T-helper 17 cell (primary cell): ENCODE data around the gene TMEM184B. TPM values are rescaled to one million over a fixed set of nuclear protein-coding genes. Genes with fewer than 3 reads are reported as not detected.

Experiments used
- ATAC-seq: fragments of 150-1000 bp; cut with Tn5 transposase; 2 replicates; pipeline ENCODE4 v1.10.0; 2021; ENCODE audit warnings: mild to moderate bottlenecking, moderate library complexity
- DNase-seq, 3 donors: peaks; one replicate each; pipeline versions ENCODE4 v3.0.0 to v3.0.0-alpha.2; 2020 to 2021
- H3K9me3 ChIP-seq: one replicate; pipeline ENCODE4 v1.7.0; 2013; ENCODE audit warnings: low read length, mild to moderate bottlenecking; ENCODE audit not compliant: control insufficient read depth, poor library complexity, severe bottlenecking
- H3K27ac Mint-ChIP-seq: one replicate; pipeline ENCODE4 v1.8.0; 2022; ENCODE audit warnings: mild to moderate bottlenecking, moderate library complexity, mixed read lengths
- H3K27me3 Mint-ChIP-seq: one replicate; pipeline ENCODE4 v1.8.0; 2022; ENCODE audit warnings: mixed read lengths
- H3K36me3 Mint-ChIP-seq: one replicate; pipeline ENCODE4 v1.8.0; 2022; ENCODE audit warnings: low read depth, mixed read lengths
- H3K4me1 Mint-ChIP-seq: one replicate; pipeline ENCODE4 v1.8.0; 2022; ENCODE audit warnings: mild to moderate bottlenecking, mixed read lengths
- H3K4me3 Mint-ChIP-seq: one replicate; pipeline ENCODE4 v1.8.0; 2022; ENCODE audit warnings: mild to moderate bottlenecking, moderate library complexity, mixed read lengths
- total RNA-seq, 4 donors: library from RNA in 2 of 4; stranded (reverse) in 2 of 4; gene quantifications; one replicate each; pipeline ENCODE4 v1.2.3 and lab custom pipeline; 2022 to 2026

The TMEM184B gene
- total RNA-seq, 2 donors from 2014 or later = 53.3 TPM

DNA sequence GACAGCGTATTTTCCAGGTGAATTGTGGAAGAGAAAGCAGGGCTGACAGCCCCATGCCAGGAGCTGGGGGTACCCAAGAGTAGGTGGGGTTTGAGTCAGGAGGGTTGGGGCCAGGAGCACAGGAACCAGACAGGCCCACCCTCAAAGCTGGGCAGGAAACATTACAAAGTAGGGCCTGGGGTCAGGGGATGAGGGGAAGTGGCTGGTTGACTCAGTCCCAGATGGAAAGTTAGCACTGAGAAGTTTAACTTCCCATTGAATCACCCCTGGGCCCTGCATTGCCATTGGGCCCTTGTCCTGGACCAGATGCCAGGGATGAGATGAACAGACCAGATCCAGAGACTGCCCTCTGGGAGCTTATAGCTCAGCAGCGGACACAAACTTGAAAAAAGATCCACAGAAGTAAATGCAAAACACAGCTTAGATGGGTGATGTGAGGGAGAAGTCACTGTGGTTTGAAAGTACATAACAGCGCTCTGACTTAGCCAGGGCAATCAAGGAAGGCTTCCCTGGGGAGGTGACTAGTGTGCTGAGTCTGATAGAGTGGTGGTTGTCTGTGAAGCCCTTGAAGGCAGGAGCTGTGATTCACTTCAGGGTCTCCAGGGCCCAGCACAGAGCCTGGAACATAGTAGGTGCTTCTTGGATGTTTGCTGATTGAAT, 68.8 kb downstream of the TMEM184B start:
- no peak for ATAC-seq
- Mint-ChIP-seq H3K36me3 (no peaks in the 10 kb centered on the region), H3K4me1 (peaks cover 31% of the 10 kb centered on the region), H3K4me3 (peak overlapping the region; percentile 41), H3K27ac (peak overlapping the region; percentile 83), H3K27me3 (no peaks in the 10 kb centered on the region)
- H3K9me3 ChIP-seq = no peaks in the 10 kb centered on the region
- no peak for DNase-seq

DNA sequence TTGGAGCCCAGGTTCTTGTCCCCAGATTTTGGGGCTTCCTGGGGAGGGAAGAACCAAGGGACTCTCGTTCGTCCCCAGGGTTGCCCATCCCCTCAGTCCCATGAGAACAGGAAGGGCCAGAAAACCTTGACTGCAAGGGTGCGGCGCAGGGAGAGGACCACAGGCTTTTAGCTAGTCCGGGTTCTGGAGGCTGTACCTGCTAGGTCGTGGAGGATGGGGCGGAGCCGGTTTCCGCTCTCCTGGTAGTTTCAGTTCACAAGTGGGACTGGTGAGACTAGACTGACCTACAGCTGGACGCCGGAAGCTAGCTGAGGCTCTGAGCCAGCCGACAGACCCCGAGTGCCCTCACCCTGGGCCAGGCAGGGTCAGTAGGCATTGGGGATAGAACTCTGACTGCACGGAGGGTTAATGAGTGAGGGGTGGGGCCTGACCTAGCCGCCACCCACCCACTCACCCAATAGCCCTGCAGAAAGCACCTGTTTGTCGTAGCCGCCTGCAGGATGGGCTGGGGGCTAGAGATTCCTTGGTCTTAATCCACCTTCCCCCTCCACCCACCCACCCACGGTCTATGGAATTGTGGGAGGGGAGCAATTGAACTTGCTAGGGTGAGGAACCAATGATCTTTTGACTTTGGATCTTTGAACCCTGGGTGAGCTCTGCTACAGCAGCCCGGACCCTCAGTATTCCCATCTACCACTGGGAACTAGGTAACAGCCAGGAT, 69.6 kb downstream of the TMEM184B start:
- H3K36me3 Mint-ChIP-seq = no peaks in the 10 kb centered on the region
- peak overlapping the region; percentile 88 for H3K4me3 Mint-ChIP-seq
- ATAC-seq (no peak), DNase-seq (no peak)
- peak overlapping the region; percentile 83 for H3K27ac Mint-ChIP-seq
- H3K4me1 Mint-ChIP-seq = peaks cover 28% of the 10 kb centered on the region
- no peaks in the 10 kb centered on the region for H3K9me3 ChIP-seq
- H3K27me3 Mint-ChIP-seq = no peaks in the 10 kb centered on the region

DNA sequence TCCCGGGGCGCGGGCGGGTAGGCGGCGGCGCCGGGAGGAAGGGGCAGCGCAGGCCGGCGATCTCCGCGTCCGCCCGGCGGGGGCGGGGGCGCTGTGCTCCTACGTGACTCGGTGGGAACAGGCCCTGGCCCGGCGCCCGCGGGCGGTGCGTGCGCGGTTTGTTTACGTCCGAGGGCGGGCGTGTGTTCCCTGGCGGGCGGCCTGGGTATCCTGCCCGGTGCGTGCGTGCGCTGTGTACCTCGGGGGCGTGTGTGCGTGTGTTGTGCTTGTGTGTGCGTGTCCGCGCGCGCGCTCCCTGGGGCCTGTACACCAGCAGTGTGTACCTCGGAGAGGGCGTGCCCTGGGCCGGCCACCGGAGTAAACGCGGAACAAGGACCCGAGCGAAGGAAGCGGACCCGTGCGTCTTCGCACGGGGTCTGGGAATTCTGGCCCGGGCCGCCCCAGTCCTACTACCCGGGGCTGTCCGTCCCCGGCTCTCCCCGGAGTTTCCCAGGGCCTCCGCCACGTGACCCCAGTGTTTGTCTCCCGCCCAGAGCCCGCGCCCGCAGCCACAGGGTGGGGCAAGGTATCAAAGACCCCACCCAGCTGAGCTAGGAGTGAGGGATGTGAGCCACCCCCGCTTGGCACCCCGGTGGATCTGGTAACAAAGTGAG, 70.2 kb downstream of the TMEM184B start:
- Mint-ChIP-seq H3K27me3 (no peaks in the 10 kb centered on the region), H3K4me3 (peak overlapping the region; percentile 88), H3K27ac (peak overlapping the region; percentile 83), H3K4me1 (peaks cover 28% of the 10 kb centered on the region), H3K36me3 (no peaks in the 10 kb centered on the region)
- ATAC-seq (peak; percentile 48), DNase-seq (peak; percentile 36 to 56 (median 46))
- H3K9me3 ChIP-seq = no peaks in the 10 kb centered on the region

DNA sequence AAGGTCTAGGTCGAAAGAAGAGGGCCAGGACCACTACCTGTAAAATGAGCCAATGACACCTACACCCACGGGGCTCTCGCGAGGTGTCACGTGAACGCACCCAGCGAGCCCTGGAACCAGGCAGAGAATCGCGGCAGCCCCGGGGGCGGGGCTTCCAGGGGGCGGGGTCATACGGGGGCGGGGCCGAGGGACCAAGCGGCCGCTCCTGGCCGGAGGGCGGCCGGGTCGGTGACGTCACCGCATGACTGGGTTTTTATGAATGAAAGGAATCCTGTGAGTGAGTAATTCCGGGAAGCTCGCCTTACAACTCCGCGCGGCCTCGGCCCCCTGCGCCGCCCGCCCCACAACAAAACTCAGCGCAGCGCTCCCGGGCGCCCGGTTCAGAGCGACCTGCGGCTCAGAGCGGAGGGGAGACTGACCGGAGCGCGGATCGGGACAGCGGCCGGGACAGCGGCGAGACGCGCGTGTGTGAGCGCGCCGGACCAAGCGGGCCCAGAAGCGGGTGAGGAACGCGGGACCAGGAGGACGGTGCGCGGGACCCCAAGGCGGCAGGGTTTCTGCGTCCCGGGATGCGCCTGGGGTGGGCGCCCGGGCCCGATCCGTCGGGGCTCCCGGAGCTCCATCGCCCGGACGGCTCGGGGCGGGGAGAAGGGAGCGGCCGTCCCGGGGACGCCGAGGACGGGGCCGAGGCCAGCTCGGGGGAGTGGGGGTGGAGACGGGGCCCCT, 70.9 kb downstream of the TMEM184B start, which contains the start of gene MAFF:
Gene MAFF (plus strand): TSS at position 284 of the 726 bp plus-strand sequence. CDS start 11,860 bp downstream, outside the sequence.
- Mint-ChIP-seq H3K4me3 (peak within 1 kb of the TSS; percentile 88), H3K4me1 (peaks cover 28% of the 10 kb centered on the region), H3K27ac (peak within 1 kb of the TSS; percentile 94), H3K27me3 (no peaks in the 10 kb centered on the region), H3K36me3 (no peaks in the 10 kb centered on the region)
- ATAC-seq (peak; percentile 78), DNase-seq (peak; percentile 67 to 84 (median 75))
- H3K9me3 ChIP-seq = no peaks in the 10 kb centered on the region

DNA sequence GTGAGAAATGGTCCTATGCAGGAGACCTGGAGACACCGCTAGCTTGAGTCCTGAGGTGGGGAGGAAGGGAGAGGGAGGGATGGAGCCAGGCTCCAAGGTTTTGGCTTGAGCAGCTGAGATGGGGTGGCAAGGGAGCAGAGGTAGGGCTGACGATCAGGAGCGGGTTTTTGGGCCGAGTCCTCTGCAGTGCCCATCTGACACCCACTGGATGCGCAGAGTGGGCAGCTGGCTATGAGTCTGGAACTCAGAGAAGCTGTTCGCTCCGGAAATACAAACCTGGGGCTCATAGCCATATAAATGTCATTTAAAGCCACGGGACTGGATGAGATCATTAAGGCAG, 71.5 kb downstream of the TMEM184B start:
- no peak for DNase-seq
- H3K9me3 ChIP-seq = no peaks in the 10 kb centered on the region
- H3K27ac Mint-ChIP-seq = peak overlapping the region; percentile 94
- H3K4me1 Mint-ChIP-seq = peaks cover 28% of the 10 kb centered on the region
- H3K36me3 Mint-ChIP-seq = no peaks in the 10 kb centered on the region
- peak overlapping the region; percentile 83 for H3K4me3 Mint-ChIP-seq
- no peaks in the 10 kb centered on the region for H3K27me3 Mint-ChIP-seq
- peak; percentile 12 for ATAC-seq

DNA sequence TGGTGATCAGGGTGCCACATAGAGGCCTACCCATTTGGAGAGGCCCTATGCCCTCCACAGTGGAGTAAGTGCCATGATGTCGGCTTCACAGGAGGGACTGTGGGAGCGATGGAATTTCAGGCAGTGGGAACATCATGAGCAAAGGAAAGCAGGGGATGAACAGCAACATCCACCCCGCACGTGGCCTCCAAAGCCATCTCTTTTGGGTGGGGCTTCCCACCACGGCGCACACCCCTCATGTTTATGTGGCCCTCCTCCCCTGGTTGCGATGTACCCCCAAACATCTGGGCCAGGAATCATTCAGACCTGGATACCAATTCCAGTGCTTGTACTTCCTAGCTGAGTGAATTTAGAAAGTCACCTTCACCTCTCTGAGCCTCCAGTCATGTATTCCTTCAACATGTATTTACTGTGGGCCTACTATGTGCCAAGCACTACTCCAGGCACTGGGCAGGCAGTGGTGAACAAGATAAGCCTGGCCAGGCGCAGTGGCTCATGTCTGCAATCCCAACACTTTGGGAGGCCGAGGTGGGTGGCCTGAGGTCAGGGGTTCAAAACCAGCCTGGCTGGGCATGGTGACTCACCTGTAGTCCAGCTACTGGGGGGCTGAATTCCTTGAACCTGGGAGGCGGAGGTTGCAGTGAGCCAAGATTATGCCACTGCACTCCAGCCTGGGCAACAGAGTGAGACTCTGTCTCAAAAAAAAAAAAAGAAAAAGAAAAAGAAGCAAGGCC, 72.8 kb downstream of the TMEM184B start:
- no peak overlapping the region for H3K4me3 Mint-ChIP-seq
- H3K9me3 ChIP-seq = no peaks in the 10 kb centered on the region
- H3K4me1 Mint-ChIP-seq = peaks cover 28% of the 10 kb centered on the region
- DNase-seq (no peak), ATAC-seq (no peak)
- H3K27ac Mint-ChIP-seq = no peak overlapping the region
- H3K36me3 Mint-ChIP-seq = no peaks in the 10 kb centered on the region
- no peaks in the 10 kb centered on the region for H3K27me3 Mint-ChIP-seq

DNA sequence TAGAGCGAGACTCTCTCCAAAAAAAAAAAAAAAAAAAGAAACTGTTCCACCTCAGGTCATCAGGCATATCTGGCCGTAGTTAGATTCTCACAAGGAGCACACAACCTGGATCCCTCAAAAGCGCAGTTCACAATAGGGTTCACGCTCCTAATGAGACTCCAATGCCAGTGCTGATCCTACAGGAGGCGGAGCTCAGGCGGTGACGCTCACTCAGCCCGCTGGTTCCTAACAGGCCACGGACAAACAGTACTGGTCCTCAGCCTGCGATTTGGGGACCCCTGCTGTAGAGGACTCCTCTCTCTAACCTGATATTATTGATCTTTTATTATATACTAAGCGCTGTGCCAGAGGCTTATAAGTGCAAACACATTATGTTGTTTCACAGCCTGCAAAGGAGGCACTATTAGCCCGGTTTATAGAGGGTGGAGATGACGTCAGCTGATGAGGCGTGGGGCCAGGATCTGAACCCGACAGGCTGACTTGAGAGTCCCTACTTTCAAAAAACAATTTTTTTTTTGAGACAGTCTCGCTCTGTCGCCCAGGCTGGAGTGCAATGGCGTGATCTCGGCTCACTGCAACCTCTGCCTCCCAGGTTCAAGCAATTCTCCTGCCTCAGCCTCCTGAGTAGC, 75.9 kb downstream of the TMEM184B start:
- H3K27me3 Mint-ChIP-seq = peaks cover 4% of the 10 kb centered on the region
- H3K27ac Mint-ChIP-seq = no peak overlapping the region
- no peak for ATAC-seq

DNA sequence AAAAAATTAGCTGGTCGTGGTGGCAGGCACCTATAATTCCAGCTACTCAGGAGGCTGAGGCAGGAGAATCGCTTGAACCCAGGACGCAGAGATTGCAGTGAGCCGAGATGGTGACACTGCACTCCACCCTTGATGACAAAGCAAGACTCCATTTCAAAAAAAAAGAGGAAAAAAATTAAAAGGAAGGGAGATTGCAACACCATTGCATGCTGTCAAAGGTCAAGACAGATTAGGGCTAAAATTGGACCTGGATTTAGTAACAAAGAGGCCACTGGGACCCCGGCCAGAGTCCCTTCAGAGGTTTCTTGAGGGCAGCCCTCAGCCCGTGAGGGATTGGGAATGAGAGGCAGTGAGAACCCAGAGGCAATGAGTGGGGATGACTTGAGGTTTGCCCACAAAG, 79.2 kb downstream of the TMEM184B start:
- Mint-ChIP-seq H3K27ac (no peak overlapping the region), H3K4me1 (peaks cover 12% of the 10 kb centered on the region), H3K4me3 (no peak overlapping the region), H3K27me3 (peaks cover 6% of the 10 kb centered on the region), H3K36me3 (peaks cover 3% of the 10 kb centered on the region)
- no peaks in the 10 kb centered on the region for H3K9me3 ChIP-seq
- no peak for DNase-seq
- ATAC-seq = no peak

More for the DNA sequence above, 75.9 kb downstream of the TMEM184B start:
- peaks cover 3% of the 10 kb centered on the region for H3K36me3 Mint-ChIP-seq
- peaks cover 23% of the 10 kb centered on the region for H3K4me1 Mint-ChIP-seq
- H3K9me3 ChIP-seq = no peaks in the 10 kb centered on the region
- DNase-seq = no peak
- no peak overlapping the region for H3K4me3 Mint-ChIP-seq

DNA sequence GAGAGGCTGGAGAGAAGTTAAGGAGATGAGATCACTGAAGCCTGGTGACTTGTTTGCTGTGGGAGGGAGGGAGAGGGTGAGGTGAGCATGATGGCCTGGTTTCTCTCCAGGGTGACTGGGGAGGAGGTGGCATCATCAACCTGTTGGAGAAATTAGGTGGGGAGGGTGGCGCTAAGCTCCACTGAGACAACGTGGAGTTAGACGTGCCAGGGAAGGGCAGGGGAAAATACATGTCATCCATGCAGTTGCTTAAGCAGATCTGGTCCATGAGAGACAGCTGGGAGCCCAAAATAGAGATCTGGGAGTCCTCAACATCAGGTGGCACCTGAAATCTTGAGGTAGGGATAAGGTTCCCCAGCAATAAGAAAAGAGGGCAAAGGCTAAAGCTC, 80.3 kb downstream of the TMEM184B start:
- DNase-seq (no peak), ATAC-seq (no peak)
- Mint-ChIP-seq H3K27me3 (peaks cover 6% of the 10 kb centered on the region), H3K27ac (peak overlapping the region; percentile 75), H3K36me3 (peaks cover 3% of the 10 kb centered on the region), H3K4me1 (peaks cover 12% of the 10 kb centered on the region), H3K4me3 (no peak overlapping the region)
- no peaks in the 10 kb centered on the region for H3K9me3 ChIP-seq

DNA sequence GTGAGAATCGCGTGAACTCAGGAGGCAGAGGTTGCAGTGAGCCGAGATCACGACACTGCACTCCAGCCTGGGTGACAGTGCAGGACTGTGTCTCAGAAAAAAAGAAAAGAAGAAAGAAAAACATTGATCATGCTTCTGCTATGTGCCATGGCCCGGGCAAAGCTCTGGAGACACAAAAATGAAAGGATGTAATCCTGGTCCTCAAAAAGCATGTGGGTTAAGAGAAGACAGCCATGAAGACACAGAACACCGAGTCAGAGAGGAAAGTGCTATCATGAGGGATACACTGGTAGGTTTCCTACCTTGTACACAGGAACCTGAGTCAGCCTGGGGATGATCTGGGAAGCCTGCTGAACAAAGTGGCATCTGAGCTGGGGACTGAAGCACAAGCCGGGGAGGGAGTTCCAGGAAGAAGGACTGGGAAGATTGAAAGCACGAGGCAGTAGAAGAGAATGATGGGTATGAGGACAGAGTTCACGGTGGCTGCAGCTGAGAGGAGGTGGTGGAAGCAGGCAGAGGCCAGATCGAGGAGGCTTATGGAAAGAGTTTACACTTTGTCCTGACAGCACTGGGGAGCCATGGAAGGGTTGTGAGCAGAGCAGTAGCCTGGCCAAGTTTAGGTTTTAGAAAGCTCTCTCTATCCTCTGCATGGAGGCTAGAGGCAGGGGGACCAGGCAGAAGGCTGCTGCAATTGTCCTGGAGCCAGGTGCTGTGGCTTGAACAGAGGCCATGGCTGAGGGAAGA, 80.9 kb downstream of the TMEM184B start:
- Mint-ChIP-seq H3K4me3 (no peak overlapping the region), H3K36me3 (peaks cover 3% of the 10 kb centered on the region), H3K27me3 (peaks cover 6% of the 10 kb centered on the region), H3K27ac (peak overlapping the region; percentile 75), H3K4me1 (peaks cover 12% of the 10 kb centered on the region)
- ATAC-seq (no peak), DNase-seq (no peak)
- no peaks in the 10 kb centered on the region for H3K9me3 ChIP-seq

DNA sequence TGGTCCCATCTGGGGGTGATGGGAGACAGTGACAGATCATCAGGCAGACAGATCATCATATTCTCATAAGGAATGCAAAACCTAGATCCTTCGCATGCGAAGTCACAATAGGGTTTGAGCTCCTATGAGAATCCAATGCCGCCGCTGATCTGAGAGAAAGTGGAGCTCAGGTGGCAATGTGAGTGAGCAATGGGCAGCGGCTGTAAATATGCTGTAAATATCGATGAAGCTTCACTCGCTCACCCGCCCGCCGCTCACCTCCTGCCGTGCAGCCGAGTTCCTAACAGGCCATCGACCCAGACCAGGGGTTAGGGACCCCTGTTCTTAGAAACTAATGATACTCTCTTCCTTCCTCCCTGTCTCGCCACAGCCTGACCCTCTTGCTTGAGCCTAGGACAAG, 81.8 kb downstream of the TMEM184B start:
- peaks cover 6% of the 10 kb centered on the region for H3K27me3 Mint-ChIP-seq
- ATAC-seq (no peak), DNase-seq (no peak)
- no peak overlapping the region for H3K27ac Mint-ChIP-seq
- peaks cover 3% of the 10 kb centered on the region for H3K36me3 Mint-ChIP-seq
- H3K9me3 ChIP-seq = no peaks in the 10 kb centered on the region
- H3K4me1 Mint-ChIP-seq = peaks cover 12% of the 10 kb centered on the region
- no peak overlapping the region for H3K4me3 Mint-ChIP-seq

DNA sequence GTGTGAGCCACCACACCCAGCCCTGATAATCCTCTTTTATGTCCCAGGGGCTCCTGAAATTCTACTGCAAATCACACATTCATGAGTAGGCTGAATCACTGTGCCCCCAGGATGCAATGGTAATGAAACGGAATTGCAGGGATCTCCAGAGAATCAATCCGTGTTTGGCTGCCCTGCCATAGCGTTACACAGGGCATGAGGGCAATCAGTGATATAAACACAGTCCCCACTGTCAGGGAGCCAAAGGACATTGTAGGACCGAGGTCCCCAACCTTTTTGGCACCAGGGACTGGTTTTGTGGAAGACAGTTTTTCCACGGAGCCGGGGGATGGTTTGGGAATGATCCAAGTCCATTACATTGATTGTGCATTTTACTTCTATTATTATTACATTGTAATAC, 82.2 kb downstream of the TMEM184B start:
- Mint-ChIP-seq H3K4me3 (no peak overlapping the region), H3K4me1 (peaks cover 12% of the 10 kb centered on the region), H3K36me3 (peaks cover 3% of the 10 kb centered on the region), H3K27ac (no peak overlapping the region), H3K27me3 (peaks cover 6% of the 10 kb centered on the region)
- DNase-seq (no peak), ATAC-seq (no peak)
- no peaks in the 10 kb centered on the region for H3K9me3 ChIP-seq
